ENCODE data around the gene JTB. TPM values are rescaled to one million over a fixed set of nuclear protein-coding genes. Genes with fewer than 3 reads are reported as not detected.

Gene JTB
- total and polyA plus RNA-seq, 4 donors = 84.8 to 227 (median 146) TPM

DNA sequence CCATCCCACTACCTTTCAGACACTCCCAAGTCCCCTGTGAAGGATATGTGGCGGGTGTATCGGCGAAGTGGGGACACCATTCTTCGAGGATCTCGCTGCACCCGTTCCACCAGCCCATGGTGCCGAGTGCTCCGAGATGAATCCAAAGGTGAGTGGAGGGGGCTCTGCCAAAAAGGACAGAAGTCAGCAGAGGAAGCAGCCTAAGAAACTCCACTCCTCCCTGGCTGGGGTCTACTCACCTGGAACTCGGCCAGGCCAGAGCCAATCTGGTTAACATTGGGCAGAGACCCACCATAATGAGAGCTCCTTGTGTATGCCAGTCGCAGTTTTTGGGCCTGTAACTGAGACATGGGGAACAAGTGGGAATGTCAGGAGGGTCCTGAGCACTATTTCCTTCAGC lies 22.6 kb downstream of the JTB start:
- intact Hi-C loops (cut with DNase I) = no loop called here
- ATAC-seq (ENCODE audit: low FRiP score) = no peak
- Histone ChIP-seq H3K4me3 (ENCODE audit: low read length in 2 of 2) (no peak overlapping the region), H3K36me3 (ENCODE audit: control insufficient read depth in 1 of 2, insufficient read depth in 2 of 2, low read length in 1 of 2) (peaks cover 0 to 9% of the 10 kb centered on the region in 2 donors), H3K4me1 (ENCODE audit: control insufficient read depth in 1 of 2, insufficient read depth in 2 of 2, low read length in 2 of 2) (no peaks in the 10 kb centered on the region), H3K9me3 (ENCODE audit: control insufficient read depth, low read length) (no peaks in the 10 kb centered on the region), H3K27me3 (ENCODE audit: control insufficient read depth in 1 of 2, insufficient read depth in 2 of 2, low read length in 1 of 2) (no peaks in the 10 kb centered on the region), H3K27ac (ENCODE audit: low read depth in 1 of 2, low read length in 2 of 2) (no peak overlapping the region)
- 89 to 92% methylated on average over 10 of the region's 10 CpGs for WGBS, 2 donors
- DNase-seq = no peak

DNA sequence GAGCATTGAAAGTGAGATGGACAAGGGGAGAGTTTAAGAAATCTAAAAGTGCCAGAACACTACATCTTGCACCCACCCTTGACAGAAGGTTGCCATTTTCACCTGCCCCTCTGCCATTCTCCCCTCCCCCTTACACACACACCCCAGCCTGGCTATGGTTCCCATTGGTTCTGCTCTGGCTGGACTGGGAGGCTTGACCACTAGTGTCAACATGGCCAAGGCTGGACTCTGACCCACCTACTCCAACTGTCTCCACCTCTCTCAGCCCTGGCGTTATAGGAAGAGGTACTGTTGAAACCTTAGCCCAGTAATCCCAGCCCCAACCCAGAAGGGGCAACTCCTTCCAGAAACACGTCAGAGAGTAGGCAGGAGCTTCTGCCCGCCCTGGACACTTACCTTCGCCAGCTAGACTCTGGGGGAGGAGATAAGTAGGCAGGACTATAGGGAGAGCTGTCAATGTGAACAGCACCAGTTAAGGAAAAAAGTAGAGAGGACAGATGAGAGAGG lies 23.6 kb downstream of the JTB start:
- Histone ChIP-seq H3K9me3 (ENCODE audit: control insufficient read depth, low read length) (no peaks in the 10 kb centered on the region), H3K4me1 (ENCODE audit: control insufficient read depth in 1 of 2, insufficient read depth in 2 of 2, low read length in 2 of 2) (no peaks in the 10 kb centered on the region), H3K27ac (ENCODE audit: low read depth in 1 of 2, low read length in 2 of 2) (no peak overlapping the region), H3K4me3 (ENCODE audit: low read length in 2 of 2) (no peak overlapping the region), H3K27me3 (ENCODE audit: control insufficient read depth in 1 of 2, insufficient read depth in 2 of 2, low read length in 1 of 2) (no peaks in the 10 kb centered on the region), H3K36me3 (ENCODE audit: control insufficient read depth in 1 of 2, insufficient read depth in 2 of 2, low read length in 1 of 2) (peaks cover 0 to 9% of the 10 kb centered on the region in 2 donors)
- WGBS, 2 donors = 69 to 74% methylated on average over 4 of the region's 4 CpGs
- DNase-seq (no peak), ATAC-seq (ENCODE audit: low FRiP score) (no peak)
- intact Hi-C loops (cut with DNase I) = no loop called here

DNA sequence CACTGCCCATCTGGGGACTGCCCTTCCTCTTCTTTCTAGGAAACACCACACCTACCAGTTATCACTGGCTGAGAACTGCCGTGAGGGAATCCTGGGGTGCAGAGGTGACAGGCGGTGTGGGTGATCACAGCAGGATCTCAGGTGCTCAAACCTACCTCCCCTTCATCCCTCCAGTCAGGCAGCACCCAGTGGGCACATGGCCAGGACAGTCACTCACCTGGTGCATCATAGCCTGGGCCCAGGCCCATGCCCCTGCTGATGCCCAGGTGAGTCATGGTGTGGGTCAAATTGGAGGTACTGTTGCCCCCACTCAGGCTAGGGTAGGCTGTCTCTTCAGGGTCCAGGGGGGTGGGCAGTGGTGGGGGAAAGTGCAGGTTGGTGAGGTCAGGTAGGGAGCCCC lies 25.7 kb downstream of the JTB start:
- Histone ChIP-seq H3K9me3 (ENCODE audit: control insufficient read depth, low read length) (no peaks in the 10 kb centered on the region), H3K27me3 (ENCODE audit: control insufficient read depth in 1 of 2, insufficient read depth in 2 of 2, low read length in 1 of 2) (no peaks in the 10 kb centered on the region), H3K4me3 (ENCODE audit: low read length in 2 of 2) (no peak overlapping the region), H3K36me3 (ENCODE audit: control insufficient read depth in 1 of 2, insufficient read depth in 2 of 2, low read length in 1 of 2) (peaks cover 7 to 10% of the 10 kb centered on the region in 2 donors), H3K27ac (ENCODE audit: low read depth in 1 of 2, low read length in 2 of 2) (no peak overlapping the region), H3K4me1 (ENCODE audit: control insufficient read depth in 1 of 2, insufficient read depth in 2 of 2, low read length in 2 of 2) (no peaks in the 10 kb centered on the region)
- WGBS, 2 donors = 89 to 92% methylated on average over 2 of the region's 2 CpGs
- intact Hi-C loops (cut with DNase I) = no loop called here
- no peak for ATAC-seq (ENCODE audit: low FRiP score)
- no peak for DNase-seq

DNA sequence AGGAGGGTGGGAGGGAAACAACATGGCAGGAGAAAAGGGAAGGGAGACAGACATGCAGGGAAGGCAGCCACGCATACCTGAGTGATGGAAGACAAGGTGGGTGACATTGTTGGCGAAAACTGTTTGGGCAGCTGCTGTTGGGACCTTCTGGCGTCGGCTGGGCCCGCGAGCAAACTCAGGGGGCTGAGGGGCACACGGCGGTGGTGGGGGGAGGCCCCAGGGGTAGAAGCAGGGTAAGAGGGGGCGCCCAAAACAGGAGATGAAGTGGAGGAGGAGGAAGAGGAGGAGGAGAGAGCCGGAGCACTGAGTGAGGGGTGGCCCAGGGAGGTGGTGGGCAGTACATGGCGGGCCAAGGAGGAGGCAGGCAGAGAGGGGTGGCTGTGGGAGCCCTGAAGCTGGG lies 26.3 kb downstream of the JTB start:
- peaks cover 7 to 10% of the 10 kb centered on the region in 2 donors for H3K36me3 ChIP-seq (ENCODE audit: control insufficient read depth in 1 of 2, insufficient read depth in 2 of 2, low read length in 1 of 2)
- intact Hi-C loops (cut with DNase I) = no loop called here

DNA sequence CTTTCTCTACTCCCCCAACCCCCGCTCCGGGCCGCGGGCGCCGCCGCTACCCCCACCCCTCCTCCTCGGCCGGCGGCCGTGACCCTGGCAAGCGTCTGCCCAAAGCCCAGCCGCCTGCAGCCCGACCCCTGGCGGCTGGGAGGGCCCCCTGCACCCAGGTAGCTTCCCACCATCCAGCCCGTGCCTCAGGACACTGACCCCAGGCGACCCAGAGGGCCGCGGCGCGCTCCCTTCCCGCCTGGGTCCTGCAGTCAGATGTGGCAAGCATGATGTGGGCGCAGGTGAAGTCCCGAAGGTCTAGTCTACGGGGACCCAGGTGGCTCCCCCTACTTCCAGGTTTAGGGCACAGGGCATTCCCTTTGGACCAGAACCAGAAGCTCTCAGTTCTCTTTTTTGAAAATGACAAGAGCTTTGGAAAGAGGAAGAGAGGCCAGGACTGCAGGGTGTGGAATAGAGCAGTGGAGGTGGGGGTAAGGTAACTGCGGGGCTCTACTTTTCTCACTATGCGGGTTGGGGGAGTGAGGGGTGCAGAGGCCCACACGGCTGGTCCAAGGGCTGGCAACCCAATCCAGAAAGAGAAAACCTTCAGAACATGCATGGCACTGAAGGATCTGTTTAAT lies 30.7 kb downstream of the JTB start, which contains the start of gene DENND4B:
TSS of gene DENND4B (minus strand) at position 97 of the 620 bp plus-strand sequence. CDS start 2,344 bp downstream, outside the sequence.
- peak within 1 kb of the TSS; percentile 47 to 76 for H3K27ac ChIP-seq (ENCODE audit: low read depth in 1 of 2, low read length in 2 of 2)
- intact Hi-C loops (cut with DNase I) = loop anchor here (2.0 to 5.0 kb wide), 3 partner anchors 36 to 149 kb away; no protein-coding TSS in a partner anchor
- peak; percentile 92 to 94 for DNase-seq
- no peaks in the 10 kb centered on the region for H3K9me3 ChIP-seq (ENCODE audit: control insufficient read depth, low read length)
- no peaks in the 10 kb centered on the region for H3K27me3 ChIP-seq (ENCODE audit: control insufficient read depth in 1 of 2, insufficient read depth in 2 of 2, low read length in 1 of 2)
- H3K4me1 ChIP-seq (ENCODE audit: control insufficient read depth in 1 of 2, insufficient read depth in 2 of 2, low read length in 2 of 2) = no peaks in the 10 kb centered on the region
- H3K4me3 ChIP-seq (ENCODE audit: low read length in 2 of 2) = peak within 1 kb of the TSS; percentile 93 to 97
- 8% methylated on average over 26 to 28 of the region's 28 CpGs for WGBS, 2 donors
- peaks cover 7 to 9% of the 10 kb centered on the region in 2 donors for H3K36me3 ChIP-seq (ENCODE audit: control insufficient read depth in 1 of 2, insufficient read depth in 2 of 2, low read length in 1 of 2)
- ATAC-seq (ENCODE audit: low FRiP score) = peak; percentile 92

More for the DNA sequence above, 26.3 kb downstream of the JTB start:
- no peaks in the 10 kb centered on the region for H3K4me1 ChIP-seq (ENCODE audit: control insufficient read depth in 1 of 2, insufficient read depth in 2 of 2, low read length in 2 of 2)
- no peak overlapping the region for H3K27ac ChIP-seq (ENCODE audit: low read depth in 1 of 2, low read length in 2 of 2)
- WGBS, 2 donors = 91% methylated on average over 11 of the region's 11 CpGs
- ATAC-seq (ENCODE audit: low FRiP score) (no peak), DNase-seq (no peak)
- H3K27me3 ChIP-seq (ENCODE audit: control insufficient read depth in 1 of 2, insufficient read depth in 2 of 2, low read length in 1 of 2) = no peaks in the 10 kb centered on the region
- no peaks in the 10 kb centered on the region for H3K9me3 ChIP-seq (ENCODE audit: control insufficient read depth, low read length)
- no peak overlapping the region for H3K4me3 ChIP-seq (ENCODE audit: low read length in 2 of 2)

DNA sequence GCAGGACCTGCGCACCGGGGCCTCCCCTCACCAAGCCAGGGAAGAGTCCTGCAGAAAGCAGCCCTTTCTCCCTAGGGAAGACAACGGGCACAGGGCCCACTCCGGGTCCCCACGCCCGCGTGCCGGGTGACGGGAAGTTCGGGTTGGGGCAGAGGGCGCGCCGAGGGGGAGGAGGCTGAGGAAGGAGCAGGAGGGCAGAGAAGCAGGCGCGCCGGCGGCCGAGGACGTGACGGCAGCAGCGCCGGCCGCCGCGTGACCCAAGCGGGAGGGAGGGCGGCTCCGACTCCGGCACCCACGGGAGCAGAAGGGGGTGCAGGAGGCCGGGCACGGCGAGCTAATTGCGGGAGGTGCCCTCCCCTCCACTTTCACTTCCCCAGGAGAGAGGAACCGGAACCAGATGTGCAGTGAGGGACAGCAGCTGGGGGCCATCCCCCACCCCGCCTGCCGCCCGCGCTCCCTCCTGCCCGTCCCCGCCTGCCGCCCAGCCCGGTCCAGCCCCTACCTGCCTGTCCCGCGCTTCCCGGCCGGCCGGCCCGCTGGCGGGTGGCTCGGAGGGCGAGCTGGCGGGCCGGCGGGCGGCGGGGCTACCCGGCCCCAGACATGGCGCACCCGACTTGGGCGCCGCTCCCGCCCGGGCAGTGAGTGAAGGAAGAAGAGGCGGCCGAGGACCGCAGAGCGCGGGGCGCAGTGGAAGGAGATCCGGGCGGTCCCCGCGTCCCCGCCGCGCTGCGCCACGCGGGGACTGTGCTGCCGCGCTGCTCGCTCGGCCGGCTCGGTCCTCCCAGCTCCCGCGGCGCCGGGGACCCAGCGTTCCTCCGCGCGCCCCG lies 31.5 kb downstream of the JTB start:
- Histone ChIP-seq H3K27me3 (ENCODE audit: control insufficient read depth in 1 of 2, insufficient read depth in 2 of 2, low read length in 1 of 2) (no peaks in the 10 kb centered on the region), H3K4me3 (ENCODE audit: low read length in 2 of 2) (peak overlapping the region; percentile 93 to 97), H3K27ac (ENCODE audit: low read depth in 1 of 2, low read length in 2 of 2) (peak overlapping the region; percentile 47 to 76), H3K36me3 (ENCODE audit: control insufficient read depth in 1 of 2, insufficient read depth in 2 of 2, low read length in 1 of 2) (peaks cover 2 to 7% of the 10 kb centered on the region in 2 donors), H3K4me1 (ENCODE audit: control insufficient read depth in 1 of 2, insufficient read depth in 2 of 2, low read length in 2 of 2) (no peaks in the 10 kb centered on the region), H3K9me3 (ENCODE audit: control insufficient read depth, low read length) (no peaks in the 10 kb centered on the region)
- ATAC-seq (ENCODE audit: low FRiP score) (peak; percentile 91), DNase-seq (peak; percentile 95 to 96)
- intact Hi-C loops (cut with DNase I) = loop anchor here (1.0 to 5.0 kb wide), 4 partner anchors 23 to 149 kb away; no protein-coding TSS in a partner anchor
- WGBS, 2 donors = 0 to 1% methylated on average over 44 to 95 of the region's 95 CpGs

DNA sequence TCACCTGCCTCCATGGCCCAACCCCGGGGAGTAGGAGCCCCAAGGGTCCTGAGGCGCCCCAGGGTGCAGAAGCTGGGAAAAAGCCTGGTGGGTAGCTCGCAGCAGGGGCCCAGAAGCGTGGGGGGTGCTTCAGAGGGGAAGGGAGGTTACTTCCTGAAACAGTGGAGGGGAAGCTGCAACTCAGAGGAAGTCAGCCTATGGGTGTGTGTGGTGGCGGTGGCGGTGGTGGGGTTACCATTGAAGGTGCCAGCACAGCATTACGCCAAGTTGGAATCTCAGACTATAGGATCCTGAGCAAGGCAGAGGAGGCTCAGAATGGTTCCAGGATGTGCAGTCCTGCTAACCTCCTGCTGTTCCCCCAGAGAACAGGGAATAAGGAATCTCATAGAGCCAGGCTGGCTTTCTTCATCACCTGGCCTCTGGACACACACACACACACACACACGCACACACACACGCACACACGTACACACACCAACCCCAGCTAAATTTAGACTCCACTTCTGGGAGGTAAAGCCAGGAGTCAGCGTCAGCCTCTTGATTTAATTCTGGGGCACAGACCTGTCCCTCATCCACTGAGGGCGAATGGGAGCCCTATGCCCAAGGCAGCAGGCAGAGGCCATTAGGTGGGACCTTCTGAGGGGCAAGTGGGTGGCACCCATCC lies 32.2 kb downstream of the JTB start:
- Histone ChIP-seq H3K4me1 (ENCODE audit: control insufficient read depth in 1 of 2, insufficient read depth in 2 of 2, low read length in 2 of 2) (no peaks in the 10 kb centered on the region), H3K27ac (ENCODE audit: low read depth in 1 of 2, low read length in 2 of 2) (peak overlapping the region; percentile 17 to 76), H3K36me3 (ENCODE audit: control insufficient read depth in 1 of 2, insufficient read depth in 2 of 2, low read length in 1 of 2) (peaks cover 2 to 7% of the 10 kb centered on the region in 2 donors), H3K4me3 (ENCODE audit: low read length in 2 of 2) (peak overlapping the region; percentile 93 to 97), H3K9me3 (ENCODE audit: control insufficient read depth, low read length) (no peaks in the 10 kb centered on the region), H3K27me3 (ENCODE audit: control insufficient read depth in 1 of 2, insufficient read depth in 2 of 2, low read length in 1 of 2) (no peaks in the 10 kb centered on the region)
- 37 to 41% methylated on average over 12 of the region's 12 CpGs for WGBS, 2 donors
- peak; percentile 63 for ATAC-seq (ENCODE audit: low FRiP score)
- intact Hi-C loops (cut with DNase I) = loop anchor here (1.0 to 5.0 kb wide), 3 partner anchors 22 to 148 kb away; no protein-coding TSS in a partner anchor
- DNase-seq = peak in 1 of 2 donors; percentile 83

DNA sequence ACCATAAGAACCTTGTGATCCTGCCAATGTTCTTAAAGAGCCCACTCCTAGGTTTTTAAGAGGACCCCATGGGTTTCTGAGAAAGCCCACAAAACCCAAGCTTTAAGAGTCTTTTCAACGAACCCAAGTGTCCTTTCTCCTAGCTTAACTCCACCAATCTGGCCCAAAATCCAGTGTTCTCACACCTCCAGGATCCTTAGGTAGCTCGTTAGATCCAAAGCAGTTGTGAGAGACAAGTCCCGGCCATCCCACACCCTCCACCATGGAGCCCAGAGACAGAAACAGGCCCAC lies 32.7 kb downstream of the JTB start:
- Histone ChIP-seq H3K4me3 (ENCODE audit: low read length in 2 of 2) (no peak overlapping the region), H3K4me1 (ENCODE audit: control insufficient read depth in 1 of 2, insufficient read depth in 2 of 2, low read length in 2 of 2) (no peaks in the 10 kb centered on the region), H3K9me3 (ENCODE audit: control insufficient read depth, low read length) (no peaks in the 10 kb centered on the region), H3K36me3 (ENCODE audit: control insufficient read depth in 1 of 2, insufficient read depth in 2 of 2, low read length in 1 of 2) (peaks cover 2 to 7% of the 10 kb centered on the region in 2 donors), H3K27ac (ENCODE audit: low read depth in 1 of 2, low read length in 2 of 2) (no peak overlapping the region), H3K27me3 (ENCODE audit: control insufficient read depth in 1 of 2, insufficient read depth in 2 of 2, low read length in 1 of 2) (no peaks in the 10 kb centered on the region)
- intact Hi-C loops (cut with DNase I) = loop anchor here (1.0 to 5.0 kb wide), 3 partner anchors 21 to 147 kb away; no protein-coding TSS in a partner anchor
- WGBS, 2 donors = 78 to 81% methylated on average over 3 of the region's 3 CpGs
- DNase-seq = peak in 1 of 2 donors; percentile 0
- ATAC-seq (ENCODE audit: low FRiP score) = no peak
